Measurements from ENCODE around the gene PPM1K.
"Not testable (repeated sequence)": the region's sequence is repeated elsewhere in the genome, so short reads cannot be mapped to it uniquely, and the experiment has no call there.

The PPM1K gene

DNA sequence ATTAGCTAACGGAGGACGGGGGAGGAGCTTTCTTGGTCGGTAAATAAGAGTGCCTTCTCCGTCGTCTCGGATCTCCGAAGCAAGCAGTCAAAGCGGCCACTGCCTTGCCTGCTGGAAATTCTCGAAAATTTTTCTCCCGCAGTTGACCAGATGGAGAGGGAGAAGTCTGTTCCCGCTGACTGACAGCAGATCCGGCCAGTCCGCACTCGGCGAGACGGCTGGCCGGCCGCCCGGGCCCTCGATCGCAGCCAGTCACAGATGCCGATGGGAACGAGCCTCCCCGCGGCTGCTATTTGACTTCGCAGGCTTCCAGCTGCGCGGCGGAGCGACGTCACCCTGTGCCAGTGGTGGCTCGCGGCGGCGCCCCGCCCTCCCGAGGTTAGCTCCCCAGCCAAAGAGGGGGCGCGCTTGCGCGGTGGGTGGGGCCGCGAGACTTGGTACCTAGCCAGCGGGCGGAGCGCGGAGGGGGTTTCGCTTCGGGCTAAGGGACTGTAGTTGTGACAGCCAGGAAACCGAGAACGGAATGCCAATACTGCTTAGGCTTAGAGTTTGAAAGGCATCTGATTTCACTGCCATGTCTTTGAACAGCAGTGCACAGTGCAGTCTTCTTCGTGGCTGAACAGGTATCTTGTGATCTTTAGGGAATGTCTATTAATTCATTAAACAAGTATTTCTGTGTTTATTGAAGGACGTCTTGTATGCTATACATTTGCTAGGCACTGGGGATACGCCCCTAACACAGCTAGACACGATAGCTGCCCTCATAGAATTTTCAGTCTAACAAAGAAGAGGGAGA is at the start of gene PPM1K:
PPM1K (minus strand) TSS at position 123 of the 796 bp plus-strand sequence. CDS start 5,978 bp downstream, outside the sequence.
- DNase-seq (ENCODE audit: low read depth) = peak; percentile 96

DNA sequence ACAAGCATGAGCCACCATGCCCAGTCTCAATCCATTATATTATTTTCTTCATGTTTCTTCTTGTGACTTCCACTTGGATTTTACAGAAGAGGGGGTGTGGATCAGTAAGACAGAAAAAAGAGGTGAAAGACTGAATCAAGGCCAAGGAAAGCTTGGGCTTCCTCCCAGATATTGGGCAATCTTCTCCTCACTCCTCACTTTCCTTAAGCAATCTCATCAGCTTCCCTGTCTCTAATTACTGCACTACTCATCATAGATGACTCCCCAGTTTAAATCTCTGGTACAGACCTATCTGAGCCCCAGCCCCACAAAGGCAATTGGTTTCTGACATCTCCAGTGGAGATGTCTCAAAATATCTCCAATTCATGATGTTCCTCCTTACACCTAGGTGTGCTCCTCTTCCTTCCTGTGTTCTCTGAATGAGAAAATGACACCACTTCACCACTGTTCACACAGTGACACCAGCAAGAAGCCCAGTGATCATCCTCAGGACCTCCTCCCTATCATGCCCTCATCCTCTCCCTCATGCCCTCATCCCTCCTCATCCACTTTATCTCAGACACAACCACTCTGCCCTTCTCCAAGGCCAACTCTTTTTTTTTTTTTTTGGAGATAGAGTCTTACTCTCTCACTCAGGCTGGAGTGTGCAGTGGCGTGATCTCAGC is 49.5 kb upstream of the PPM1K start:
- DNase-seq (ENCODE audit: low read depth) = peak; percentile 41

DNA sequence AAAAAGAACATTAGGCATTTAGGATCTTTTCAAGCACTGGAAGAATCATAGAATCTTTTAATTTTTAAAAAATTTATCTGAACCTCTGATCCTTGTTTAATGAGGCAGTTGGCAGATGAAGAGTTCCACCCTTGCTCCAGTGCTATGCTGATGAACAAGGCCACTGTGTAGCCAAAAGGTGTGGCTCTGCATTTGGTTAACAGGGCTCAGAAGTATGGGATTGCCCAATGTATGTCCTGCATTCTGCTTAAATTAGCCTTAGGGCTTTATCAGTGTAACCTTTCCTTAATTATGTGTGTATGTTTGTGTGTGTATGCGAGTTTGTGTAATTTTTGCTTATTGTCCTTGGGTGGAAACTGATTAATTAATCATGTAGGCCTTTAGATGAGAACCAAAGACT is 43.3 kb upstream of the PPM1K start:
- DNase-seq (ENCODE audit: low read depth) = no peak

DNA sequence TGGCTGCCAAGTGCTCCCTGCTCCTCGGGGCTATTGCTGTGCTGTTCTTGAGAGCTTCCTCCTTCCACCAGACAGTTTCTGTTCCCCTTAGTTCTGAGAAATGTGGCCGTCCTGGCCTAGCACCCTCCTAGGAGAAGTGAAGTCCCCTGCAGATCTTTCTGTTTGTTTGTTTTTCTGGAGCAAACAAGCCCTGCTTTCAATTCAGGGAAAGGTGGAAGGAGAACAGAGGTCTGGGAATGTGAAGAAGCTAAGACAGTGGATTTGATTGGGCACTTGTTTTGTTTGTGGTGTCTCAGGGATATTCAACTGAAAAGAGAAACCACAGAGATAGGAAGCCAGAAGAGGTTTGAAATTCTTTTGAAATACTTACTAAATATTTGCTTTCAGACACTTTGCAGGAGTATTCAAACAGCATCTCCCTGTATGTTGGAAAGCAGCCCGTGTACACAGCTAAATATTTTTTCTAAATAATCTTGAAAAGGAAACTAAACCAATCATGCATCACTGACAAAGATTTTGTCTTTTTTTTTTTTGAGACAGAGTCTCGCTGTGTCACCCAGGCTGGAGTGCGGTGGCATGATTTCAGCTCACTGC is 36.5 kb upstream of the PPM1K start:
- DNase-seq (ENCODE audit: low read depth) = no peak

DNA sequence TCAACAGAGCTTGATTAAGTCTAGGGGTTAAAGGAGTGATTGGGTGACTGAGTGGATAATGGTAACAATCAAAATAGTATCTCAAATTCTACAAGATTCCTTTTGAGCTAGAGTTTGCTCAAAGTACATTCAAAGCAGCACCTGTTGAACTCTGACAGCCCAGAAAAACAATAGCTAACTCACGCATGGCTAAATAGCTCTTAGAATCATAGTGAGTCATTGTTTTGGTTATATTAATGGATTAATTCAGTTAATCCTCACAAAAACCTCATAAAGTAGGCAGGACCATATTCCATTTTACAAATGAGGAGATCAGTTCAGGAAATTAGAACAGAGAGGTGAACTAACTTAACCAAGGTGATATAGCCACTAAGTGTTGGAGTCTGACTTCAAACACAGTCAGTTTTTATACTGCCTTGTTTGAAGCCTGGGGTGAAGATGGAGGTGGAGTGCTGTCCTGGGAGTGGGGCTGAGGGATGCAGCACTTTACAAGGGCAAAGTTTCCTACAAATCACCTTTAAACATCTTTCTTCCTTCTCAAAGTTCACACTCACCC is 35.9 kb upstream of the PPM1K start:
- no peak for DNase-seq (ENCODE audit: low read depth)

DNA sequence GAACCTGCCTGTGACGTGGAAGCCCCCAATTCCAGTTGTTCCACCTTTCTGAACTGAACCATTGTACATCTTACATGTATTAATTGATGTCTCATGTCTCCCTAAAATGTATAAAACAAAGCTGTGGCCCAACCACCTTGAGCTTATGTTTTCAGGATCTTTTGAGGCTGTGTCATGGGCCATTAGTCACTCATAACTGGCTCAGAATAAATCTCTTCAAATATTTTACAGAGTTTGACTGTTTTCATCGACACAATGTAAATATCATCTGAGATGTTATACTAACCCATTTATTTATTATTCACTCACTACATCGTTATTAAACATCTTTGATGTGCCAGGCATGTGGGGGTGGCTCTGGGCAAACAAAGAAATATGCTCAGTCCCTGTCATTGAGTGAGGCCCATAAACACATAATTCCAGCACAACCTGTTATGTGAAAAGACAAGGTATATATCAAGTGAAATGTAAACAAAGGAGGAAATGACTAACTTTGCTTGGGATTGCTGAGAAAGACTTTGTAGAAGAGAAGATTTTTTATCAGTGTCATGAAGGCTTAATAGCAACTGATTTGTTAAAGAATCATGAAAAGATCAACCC is 34.5 kb upstream of the PPM1K start:
- no peak for DNase-seq (ENCODE audit: low read depth)

GRCh38 chr4:88315460-88316017 is 31.2 kb upstream of the PPM1K start:
- DNase-seq (ENCODE audit: low read depth) = no peak

- DNase-seq (ENCODE audit: low read depth) = not testable (repeated sequence)
Observed at GRCh38 chr4:88313088-88313624, 28.8 kb upstream of the PPM1K start.

- DNase-seq (ENCODE audit: low read depth) = no peak
Observed at GRCh38 chr4:88308587-88308986, 24.2 kb upstream of the PPM1K start.

- DNase-seq (ENCODE audit: low read depth) = no peak
Observed at GRCh38 chr4:88297725-88298454, 13.5 kb upstream of the PPM1K start.

DNA sequence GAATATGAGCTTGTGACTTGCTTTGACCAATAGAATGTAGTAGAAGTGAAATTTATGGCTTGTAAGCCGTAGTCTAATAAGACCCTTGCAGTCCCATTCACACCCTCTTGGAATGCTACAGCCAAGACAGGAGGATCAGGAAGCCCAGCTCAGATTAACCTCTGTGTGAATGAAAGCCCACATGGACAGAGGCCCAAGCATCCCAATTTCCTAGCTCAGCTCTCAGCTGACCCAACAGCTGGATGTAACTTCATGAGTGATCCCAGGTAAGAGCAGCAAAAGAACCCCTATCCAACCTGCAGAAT is 12.8 kb upstream of the PPM1K start:
- DNase-seq (ENCODE audit: low read depth) = no peak

DNA sequence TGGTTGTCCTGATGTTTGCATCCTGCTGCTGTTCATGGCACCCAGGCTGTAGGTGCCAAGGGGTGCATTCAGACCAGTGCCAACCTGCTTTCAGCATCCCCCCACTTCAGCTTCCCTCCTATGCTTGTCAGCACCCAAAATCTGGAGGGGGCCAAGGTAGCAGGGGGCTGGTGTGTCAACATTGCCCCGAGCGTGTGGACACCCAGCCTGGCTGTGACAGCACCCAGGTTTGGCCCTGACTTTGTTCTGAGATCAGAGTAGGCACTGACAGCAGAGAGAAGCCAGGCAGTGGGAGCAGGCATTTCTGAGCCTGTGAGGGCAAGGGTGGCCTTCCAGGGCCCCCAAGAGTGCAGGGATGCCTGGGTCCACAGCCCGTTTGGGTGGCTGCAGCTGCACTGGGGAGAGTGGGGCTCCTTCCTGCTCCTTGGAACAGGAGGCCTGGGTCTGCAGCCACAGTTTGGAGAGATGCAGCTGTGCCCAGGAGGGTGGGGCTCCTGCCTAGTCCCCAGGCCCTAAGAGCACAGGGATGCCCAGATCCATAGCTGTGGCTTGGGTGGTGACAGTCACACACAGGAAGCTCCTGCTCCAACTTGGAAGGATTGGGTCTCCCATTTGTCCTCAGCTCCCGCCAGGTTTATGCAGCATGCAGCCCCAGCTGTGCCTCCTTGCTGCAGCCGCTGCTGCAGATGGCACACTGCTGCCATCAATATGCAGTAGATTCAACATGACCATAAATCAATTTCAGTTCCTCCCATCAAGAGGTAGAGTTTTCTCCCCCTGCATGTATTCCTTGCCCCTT is 12.3 kb upstream of the PPM1K start:
- DNase-seq (ENCODE audit: low read depth) = no peak

GRCh38 chr4:88295656-88296055 is 11.3 kb upstream of the PPM1K start:
- DNase-seq (ENCODE audit: low read depth) = no peak

DNA sequence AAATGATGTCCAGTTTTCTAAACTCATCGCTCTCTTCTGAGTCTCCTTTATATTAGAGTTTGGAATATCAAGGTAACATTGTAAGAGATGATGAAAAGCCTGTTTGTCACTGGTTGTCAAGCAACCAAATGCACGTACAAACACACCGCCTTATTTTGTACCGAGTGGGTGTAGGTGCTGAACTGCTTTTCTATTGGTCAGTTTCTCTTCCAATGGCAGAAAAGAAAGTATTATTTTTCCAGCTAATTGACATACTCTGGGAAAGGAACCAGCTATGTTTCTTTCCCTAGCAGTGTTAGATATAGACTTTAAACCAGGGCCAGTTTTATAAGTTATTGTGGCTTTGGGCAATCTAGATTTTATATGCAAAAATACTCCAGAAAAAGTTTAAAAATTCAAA is 6.6 kb upstream of the PPM1K start:
- no peak for DNase-seq (ENCODE audit: low read depth)

DNA sequence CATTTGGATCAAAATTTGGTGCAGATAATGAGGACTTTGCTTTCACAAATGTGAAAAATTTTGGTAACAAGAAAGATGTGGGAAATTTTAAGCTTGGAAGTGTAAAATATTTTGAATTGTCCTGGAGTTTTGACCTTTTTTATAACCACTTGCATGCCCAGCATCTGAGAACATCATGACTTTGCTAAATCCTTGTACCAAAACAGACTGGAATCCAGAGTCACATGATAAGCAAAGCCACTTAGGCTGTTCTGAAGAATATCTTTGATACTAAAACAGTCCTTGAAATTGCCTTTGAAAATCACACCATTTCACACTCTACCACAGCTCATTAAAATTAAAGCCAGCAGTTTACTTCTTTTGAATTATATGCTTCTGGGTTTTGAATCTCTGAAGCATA is 2.5 kb upstream of the PPM1K start:
- no peak for DNase-seq (ENCODE audit: low read depth)

GRCh38 chr4:88285235-88285653 is 883 bp upstream of the PPM1K start:
- DNase-seq (ENCODE audit: low read depth) = no peak

DNA sequence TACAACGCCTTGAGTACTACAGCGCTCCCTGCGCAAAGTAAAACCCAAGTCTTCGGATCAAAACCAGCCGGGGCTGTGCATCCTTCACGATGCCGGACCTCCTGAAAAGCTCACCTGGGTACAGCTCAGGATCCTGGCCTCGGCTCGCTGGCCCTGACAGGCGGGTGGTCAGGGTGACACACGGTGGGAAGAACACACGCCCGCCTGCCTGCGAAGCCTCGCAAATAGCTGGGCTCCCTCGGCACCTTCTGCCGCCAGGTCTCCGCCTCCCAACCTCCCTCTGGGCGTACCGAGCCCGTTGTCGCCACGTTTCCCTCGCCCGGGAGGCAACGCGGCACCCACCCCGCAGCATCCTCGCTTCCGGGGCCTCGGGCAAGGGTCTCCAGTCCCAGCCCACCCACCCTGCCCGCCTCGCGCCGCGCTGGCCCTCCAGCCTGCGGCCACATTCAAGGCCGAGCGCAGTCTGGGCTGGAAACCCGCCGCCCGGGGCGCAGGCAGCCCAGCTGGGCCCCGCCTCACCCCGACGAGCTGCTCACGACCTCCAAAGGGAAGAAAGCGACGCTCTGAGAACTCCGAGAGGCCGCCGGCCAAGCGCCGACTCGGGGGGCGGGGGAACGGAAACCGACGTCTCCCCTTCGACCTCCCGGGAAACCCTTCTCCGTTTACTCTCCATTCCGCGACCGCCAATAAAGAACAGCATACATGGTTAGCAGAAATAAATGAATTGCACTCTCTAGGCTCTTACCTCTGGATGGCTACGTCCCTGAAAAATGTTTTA is 511 bp downstream of the PPM1K start:
- no peak for DNase-seq (ENCODE audit: low read depth)

- DNase-seq (ENCODE audit: low read depth) = no peak
Observed at GRCh38 chr4:88280228-88280795, 4.0 kb downstream of the PPM1K start.

- no peak for DNase-seq (ENCODE audit: low read depth)
Observed at GRCh38 chr4:88277711-88278225, 6.6 kb downstream of the PPM1K start.
